H1 (cell line): ENCODE data around the gene CSF3. TPM values are rescaled to one million over a fixed set of nuclear protein-coding genes. Genes with fewer than 3 reads are reported as not detected.

Source experiments
- CTCF ChIA-PET: fragments of 300-600 bp; sonication (Branson Sonifier 250); formaldehyde crosslinking; loops from one replicate; lab custom pipeline; 2021; ENCODE audit not compliant: partially characterized antibody; lab: Charles Lee
- POLR2A ChIA-PET: fragments of 300-600 bp; sonication (Branson Sonifier 250); formaldehyde crosslinking; loops from one replicate; lab custom pipeline; 2021; ENCODE audit warnings: inconsistent platforms; ENCODE audit not compliant: partially characterized antibody; lab: Charles Lee
- DNase-seq, 2 experiments: peaks; one replicate each; pipeline versions ENCODE4 v3.0.0 to v3.0.0-alpha.2; 2010 to 2022; ENCODE audit warnings: low spot score in 2 of 2, low read depth in 1 of 2, mixed read lengths in 1 of 2
- FAIRE-seq: peaks from 2 replicates; lab custom pipeline; 2011; peaks lifted over from hg19 to GRCh38; lab: Jason Lieb, UNC
- H2AFZ ChIP-seq: 2 replicates; pipeline ENCODE4 v1.8.1; 2012; ENCODE audit warnings: low read length, inconsistent platforms
- H2AK5ac ChIP-seq: 2 replicates; pipeline ENCODE4 v1.6.1; 2013; ENCODE audit warnings: low read depth, low read length
- H2BK120ac ChIP-seq: replicated peaks from 2 replicates; pipeline ENCODE3; 2013; ENCODE audit warnings: low read depth, low read length, inconsistent platforms
- H2BK12ac ChIP-seq: 2 replicates; pipeline ENCODE4 v1.6.1; 2013; ENCODE audit warnings: low read depth, low read length
- H2BK15ac ChIP-seq: 2 replicates; pipeline ENCODE4 v1.6.1; 2013; ENCODE audit warnings: low read length
- H2BK20ac ChIP-seq: 2 replicates; pipeline ENCODE4 v1.6.1; 2013; ENCODE audit warnings: low read length
- H2BK5ac ChIP-seq: 2 replicates; pipeline ENCODE4 v1.6.1; 2013; ENCODE audit warnings: low read depth, low read length
- H3K14ac ChIP-seq: 2 replicates; pipeline ENCODE4 v1.6.1; 2013; ENCODE audit warnings: inconsistent platforms; ENCODE audit not compliant: insufficient read length
- H3K18ac ChIP-seq: 2 replicates; pipeline ENCODE4 v1.6.1; 2013; ENCODE audit warnings: low read length; ENCODE audit errors: extremely low read depth
- H3K23ac ChIP-seq: 2 replicates; pipeline ENCODE4 v1.6.1; 2013; ENCODE audit warnings: inconsistent platforms; ENCODE audit not compliant: insufficient read length
- H3K23me2 ChIP-seq: 2 replicates; pipeline ENCODE4 v1.6.1; 2013; ENCODE audit warnings: low read depth, low read length
- H3K27ac ChIP-seq: 2 replicates; pipeline ENCODE4 v1.6.1; 2011; ENCODE audit warnings: low read depth, low read length, inconsistent platforms
- H3K27me3 ChIP-seq, 4 experiments: replicated peaks in 1 of 4; 1 replicate in 1 of 4; 2 replicates in 3 of 4; pipeline versions ENCODE4 v1.6.1 to v1.8.1; 2011 to 2013; ENCODE audit warnings: low read length in 3 of 4, mild to moderate bottlenecking in 3 of 4, inconsistent platforms in 2 of 4, mixed read lengths in 2 of 4, moderate library complexity in 1 of 4; ENCODE audit not compliant: control insufficient read depth in 3 of 4, insufficient read depth in 3 of 4; ENCODE audit errors: extremely low read depth in 1 of 4
- H3K36me3 ChIP-seq, 4 experiments: 2 replicates each; pipeline versions ENCODE4 v1.6.1 to v1.8.1; 2011 to 2013; ENCODE audit warnings: mild to moderate bottlenecking in 4 of 4, low read length in 3 of 4, moderate library complexity in 2 of 4, control low read depth in 1 of 4, inconsistent platforms in 1 of 4; ENCODE audit not compliant: insufficient read depth in 4 of 4, control insufficient read depth in 2 of 4
- H3K4ac ChIP-seq: replicated peaks from 2 replicates; pipeline ENCODE3; 2013; ENCODE audit warnings: low read length, low read depth, mixed read lengths, inconsistent platforms; ENCODE audit not compliant: insufficient read length
- H3K4me1 ChIP-seq, 4 experiments: replicated peaks in 1 of 4; 1 replicate in 1 of 4; 2 replicates in 3 of 4; pipeline versions ENCODE4 v1.6.1 to v1.8.1; 2011 to 2013; ENCODE audit warnings: low read length in 3 of 4, inconsistent platforms in 2 of 4, mixed read lengths in 1 of 4; ENCODE audit not compliant: insufficient read depth in 4 of 4, control insufficient read depth in 3 of 4
- H3K4me2 ChIP-seq, 2 experiments: 2 replicates each; pipeline versions ENCODE4 v1.6.1 to v1.8.1; 2011 to 2013; ENCODE audit warnings: low read depth in 2 of 2, low read length in 2 of 2, control low read depth in 1 of 2, inconsistent platforms in 1 of 2, mild to moderate bottlenecking in 1 of 2; ENCODE audit not compliant: insufficient read depth in 1 of 2
- H3K4me3 ChIP-seq, 4 experiments: fragments of 200-600, 300-600 bp in 1 of 4; sonication (generic), shearing (Covaris generic), sonication (Bioruptor Twin) in 1 of 4; 2 replicates each; pipeline versions ENCODE4 v1.5.1 to v1.8.1; 2011 to 2016; ENCODE audit warnings: low read length in 4 of 4, low read depth in 3 of 4, control low read depth in 2 of 4, inconsistent platforms in 2 of 4, mild to moderate bottlenecking in 2 of 4, mixed read lengths in 1 of 4, moderate library complexity in 1 of 4; ENCODE audit not compliant: insufficient read depth in 2 of 4; ENCODE audit errors: extremely low read depth in 1 of 4
- H3K56ac ChIP-seq: replicated peaks from 2 replicates; pipeline ENCODE3; 2013; ENCODE audit warnings: low read depth, mild to moderate bottlenecking, mixed read lengths, low read length, inconsistent platforms; ENCODE audit not compliant: insufficient read length
- H3K79me1 ChIP-seq: 2 replicates; pipeline ENCODE4 v1.6.1; 2013; ENCODE audit warnings: low read depth, low read length, control low read depth
- H3K79me2 ChIP-seq, 2 experiments: 2 replicates each; pipeline versions ENCODE4 v1.6.1 to v1.8.1; 2012 to 2013; ENCODE audit warnings: low read length in 2 of 2, mild to moderate bottlenecking in 2 of 2, inconsistent platforms in 1 of 2; ENCODE audit not compliant: insufficient read depth in 2 of 2, control insufficient read depth in 1 of 2
- H3K9ac ChIP-seq, 4 experiments: replicated peaks in 1 of 4; 1 replicate in 1 of 4; 2 replicates in 3 of 4; pipeline versions ENCODE4 v1.6.1 to v1.8.1; 2011 to 2013; ENCODE audit warnings: low read depth in 3 of 4, low read length in 3 of 4, control low read depth in 2 of 4, mild to moderate bottlenecking in 2 of 4, moderate library complexity in 2 of 4, inconsistent platforms in 1 of 4; ENCODE audit errors: extremely low read depth in 1 of 4
- H3K9me3 ChIP-seq, 2 experiments: 2 replicates each; pipeline versions ENCODE4 v1.6.1 to v1.8.1; 2012 to 2013; ENCODE audit warnings: mild to moderate bottlenecking in 2 of 2, moderate library complexity in 2 of 2, control low read depth in 1 of 2, inconsistent platforms in 1 of 2, low read depth in 1 of 2, low read length in 1 of 2, mixed read lengths in 1 of 2; ENCODE audit not compliant: insufficient read depth in 2 of 2
- H4K20me1 ChIP-seq, 2 experiments: replicated peaks in 1 of 2; 2 replicates each; pipeline versions ENCODE3 to v1.8.1; 2011 to 2013; ENCODE audit warnings: inconsistent platforms in 2 of 2, low read length in 2 of 2, mild to moderate bottlenecking in 1 of 2; ENCODE audit not compliant: insufficient read depth in 2 of 2, control insufficient read depth in 1 of 2
- H4K5ac ChIP-seq: 2 replicates; pipeline ENCODE4 v1.6.1; 2013; ENCODE audit warnings: low read length, low read depth, mixed read lengths, inconsistent platforms; ENCODE audit not compliant: insufficient read length
- H4K8ac ChIP-seq: 2 replicates; pipeline ENCODE4 v1.8.0; 2013; ENCODE audit warnings: mild to moderate bottlenecking, moderate library complexity, low read length, inconsistent platforms; ENCODE audit not compliant: insufficient read depth; ENCODE audit errors: extremely low read depth
- H4K91ac ChIP-seq: replicated peaks from 2 replicates; pipeline ENCODE3; 2013; ENCODE audit warnings: low read length, mixed read lengths, inconsistent platforms; ENCODE audit not compliant: insufficient read length
- CHD2 ChIP-seq: IDR thresholded peaks from 2 replicates; pipeline ENCODE4 v1.6.1; 2012; ENCODE audit warnings: low read length, improper control_type of control experiment
- KDM5A ChIP-seq: fragments of 200-600 bp; IDR thresholded peaks from 2 replicates; pipeline ENCODE4 v1.7.1; 2012; ENCODE audit warnings: mild to moderate bottlenecking, low read length, inconsistent platforms, mixed read lengths
- NRF1 ChIP-seq: IDR thresholded peaks from 2 replicates; pipeline ENCODE4 v1.6.1; 2011; ENCODE audit warnings: mild to moderate bottlenecking, low read depth, low read length, improper control_type of control experiment
- POU5F1 ChIP-seq: IDR thresholded peaks from 2 replicates; pipeline ENCODE4 v1.6.1; 2011; ENCODE audit warnings: low read depth, mild to moderate bottlenecking, low read length, moderate library complexity
- RFX5 ChIP-seq: IDR thresholded peaks from 2 replicates; pipeline ENCODE4 v1.6.1; 2011; ENCODE audit warnings: low read depth, low read length, improper control_type of control experiment, borderline replicate concordance
- TCF12 ChIP-seq: IDR thresholded peaks from 2 replicates; pipeline ENCODE4 v1.6.1; 2011; ENCODE audit warnings: low read depth, mild to moderate bottlenecking, low read length
- TEAD4 ChIP-seq: IDR thresholded peaks from 2 replicates; pipeline ENCODE4 v1.6.1; 2012; ENCODE audit warnings: low read depth, low read length, inconsistent platforms, mixed read lengths
- WGBS, 2 experiments: shearing (Covaris generic) in 1 of 2; methylation state at CpG; one replicate each; pipeline versions ENCODE4 v1.1.6 to v1.1.7; 2013 to 2015; ENCODE audit warnings: low lambda C conversion rate in 2 of 2, mixed read lengths in 2 of 2, inconsistent platforms in 1 of 2, low coverage in 1 of 2, missing lambda C conversion rate in 1 of 2; ENCODE audit not compliant: insufficient replicate concordance in 2 of 2, insufficient coverage in 1 of 2, insufficient read length in 1 of 2; ENCODE audit errors: extremely low coverage in 1 of 2, missing lambda C conversion rate in 1 of 2; 5-methylcytosine and 5-hydroxymethylcytosine counted together
- polyA plus RNA-seq, 7 experiments: library from polyadenylated mRNA; depleted of rRNA in 3 of 7; stranded (reverse) in 5 of 7; unstranded in 2 of 7; fragments of >200 nt in 5 of 7; fragments of 200-250 nt in 2 of 7; gene quantifications; 1 replicate in 5 of 7; 2 replicates in 1 of 7; 4 replicates in 1 of 7; pipeline versions ENCODE4 v1.2.1 to v1.2.3, GENCODE V29; 2011 to 2013; ENCODE audit warnings: missing spikeins in 2 of 7, mixed read lengths in 2 of 7
- total RNA-seq: library from RNA; stranded (reverse); fragmentation: NEBNext Ultra II Directional; extraction: Animal tissue kit (Norgen Biotek cat#: 25700); gene quantifications from 2 replicates; pipeline ENCODE4 v1.2.1, GENCODE V29; 2021
- TF ChIP-seq, protein P1 (sequence below): IDR thresholded peaks from 2 replicates; pipeline ENCODE4 v1.6.1; 2011; ENCODE audit warnings: low read length, improper control_type of control experiment
- TF ChIP-seq, protein P2 (sequence below): IDR thresholded peaks from 2 replicates; pipeline ENCODE4 v1.6.1; 2012; ENCODE audit warnings: inconsistent platforms

The CSF3 gene
- total and polyA plus RNA-seq, 2 of the 8 experiments (the other 6 are each of a cell fraction or from before 2014, with no cell fraction given) = 0.03 TPM; not detected in 1

DNA sequence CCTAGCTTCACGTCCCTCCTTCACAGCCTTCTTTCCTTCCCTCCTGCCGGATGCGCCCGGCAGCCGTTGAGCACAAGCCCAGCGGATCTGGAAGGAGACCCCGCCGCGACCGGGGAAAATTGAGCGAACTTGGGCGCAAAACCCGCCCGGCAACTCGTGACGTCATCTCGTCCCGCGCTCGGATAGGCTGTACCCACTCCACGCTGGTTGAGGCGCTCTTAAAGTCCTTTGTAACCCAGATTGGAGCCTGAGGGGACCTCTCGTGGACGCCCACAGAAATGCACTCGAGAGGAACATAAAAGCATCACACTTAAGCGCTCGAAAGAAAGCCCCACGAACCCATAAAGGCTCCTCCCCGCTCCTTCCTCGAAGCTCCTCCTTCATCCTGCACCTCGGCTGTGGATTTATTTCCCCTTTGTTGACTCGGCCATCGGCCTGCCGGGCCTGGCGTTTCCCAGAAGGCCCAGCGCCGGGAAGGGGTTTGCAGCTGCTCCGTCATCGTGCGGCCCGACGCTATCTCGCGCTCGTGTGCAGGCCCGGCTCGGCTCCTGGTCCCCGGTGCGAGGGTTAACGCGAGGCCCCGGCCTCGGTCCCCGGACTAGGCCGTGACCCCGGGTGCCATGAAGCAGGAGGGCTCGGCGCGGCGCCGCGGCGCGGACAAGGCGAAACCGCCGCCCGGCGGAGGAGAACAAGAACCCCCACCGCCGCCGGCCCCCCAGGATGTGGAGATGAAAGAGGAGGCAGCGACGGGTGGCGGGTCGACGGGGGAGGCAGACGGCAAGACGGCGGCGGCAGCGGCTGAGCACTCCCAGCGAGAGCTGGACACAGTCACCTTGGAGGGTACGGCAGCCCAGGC, 34.7 kb upstream of the CSF3 start, which contains the start of gene PSMD3:
TSS of gene PSMD3 (plus strand) at position 457 of the 856 bp plus-strand sequence. CDS start at position 621, 164 bp downstream.
- FAIRE-seq (peak; percentile 32), DNase-seq (peak; percentile 98 to 99)
- H2AFZ ChIP-seq = peak within 1 kb of the TSS; percentile 77
- 1% methylated on average over 70 of the region's 84 CpGs; no CpG with 5 or more reads in 1 of the 2 experiments for WGBS, 2 experiments
- no peak within 1 kb of the TSS for H2AK5ac ChIP-seq
- H2BK15ac ChIP-seq = peak within 1 kb of the TSS; percentile 99; the same call in 1 of the 2 replicates
- H3K27ac ChIP-seq = peak within 1 kb of the TSS; percentile 83
- ChIA-PET POLR2A (interaction anchor here (0.6 to 2.1 kb wide), 22 partner anchors 9 to 160 kb away, joined by 3 to 7 read pairs (median 4); partner anchors contain the start of genes CASC3, CSF3, GSDMA and LRRC3C), CTCF (interaction anchor here (0.6 to 2.7 kb wide), 11 partner anchors 8 to 359 kb away, joined by 3 to 31 read pairs (median 6); no protein-coding TSS in a partner anchor)
- peak within 1 kb of the TSS; percentile 13 for H2BK12ac ChIP-seq
- H3K27me3 ChIP-seq = no peaks in the 10 kb centered on the region
- peaks cover 17% of the 10 kb centered on the region for H3K23me2 ChIP-seq
- H3K23ac ChIP-seq = no peak within 1 kb of the TSS
- 0 out of 2 replicates have a peak within 1 kb of the TSS, but pooled peaks have one; percentile 72 for H2BK20ac ChIP-seq
- H3K4me2 ChIP-seq = peak within 1 kb of the TSS; percentile 69 to 90
- peaks cover 12 to 28% of the 10 kb centered on the region in 2 experiments for H3K79me2 ChIP-seq
- peak within 1 kb of the TSS; percentile 79 to 99 (median 90) for H3K4me3 ChIP-seq
- H4K91ac ChIP-seq = peak within 1 kb of the TSS; percentile 70
- peak within 1 kb of the TSS; percentile 43 for H3K56ac ChIP-seq
- no peak within 1 kb of the TSS for H2BK120ac ChIP-seq
- peaks cover 4 to 17% of the 10 kb centered on the region in 2 experiments for H4K20me1 ChIP-seq
- peak within 1 kb of the TSS; percentile 10 for H3K4ac ChIP-seq
- peak within 1 kb of the TSS; percentile 32 for H4K5ac ChIP-seq
- peak within 1 kb of the TSS; percentile 92 for H4K8ac ChIP-seq
- peaks cover 4% of the 10 kb centered on the region; the same call in 1 of the 2 replicates for H3K79me1 ChIP-seq
- H3K18ac ChIP-seq = peak within 1 kb of the TSS; percentile 55
- H3K36me3 ChIP-seq = peaks cover 9 to 15% (median 13%) of the 10 kb centered on the region in 4 experiments
- peak within 1 kb of the TSS; percentile 85 for H2BK5ac ChIP-seq
- H3K14ac ChIP-seq = no peak within 1 kb of the TSS
- H3K9me3 ChIP-seq = no peaks in the 10 kb centered on the region
- H3K4me1 ChIP-seq = peaks cover 0 to 6% (median 3%) of the 10 kb centered on the region in 4 experiments; a peak in 5 of 7 replicates
- H3K9ac ChIP-seq = peak within 1 kb of the TSS; percentile 85 to 95 (median 90)
- TF ChIP-seq TCF12 = no peak
- TF ChIP-seq KDM5A = no peak
- peak; percentile 99 for TF ChIP-seq RFX5
- peak; percentile 64 for TF ChIP-seq CHD2
- TF ChIP-seq, protein P1, sequence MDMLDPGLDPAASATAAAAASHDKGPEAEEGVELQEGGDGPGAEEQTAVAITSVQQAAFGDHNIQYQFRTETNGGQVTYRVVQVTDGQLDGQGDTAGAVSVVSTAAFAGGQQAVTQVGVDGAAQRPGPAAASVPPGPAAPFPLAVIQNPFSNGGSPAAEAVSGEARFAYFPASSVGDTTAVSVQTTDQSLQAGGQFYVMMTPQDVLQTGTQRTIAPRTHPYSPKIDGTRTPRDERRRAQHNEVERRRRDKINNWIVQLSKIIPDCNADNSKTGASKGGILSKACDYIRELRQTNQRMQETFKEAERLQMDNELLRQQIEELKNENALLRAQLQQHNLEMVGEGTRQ = no peak
- no peak for TF ChIP-seq NRF1
- TF ChIP-seq POU5F1 = no peak
- TF ChIP-seq TEAD4 = no peak
- TF ChIP-seq, protein P2, sequence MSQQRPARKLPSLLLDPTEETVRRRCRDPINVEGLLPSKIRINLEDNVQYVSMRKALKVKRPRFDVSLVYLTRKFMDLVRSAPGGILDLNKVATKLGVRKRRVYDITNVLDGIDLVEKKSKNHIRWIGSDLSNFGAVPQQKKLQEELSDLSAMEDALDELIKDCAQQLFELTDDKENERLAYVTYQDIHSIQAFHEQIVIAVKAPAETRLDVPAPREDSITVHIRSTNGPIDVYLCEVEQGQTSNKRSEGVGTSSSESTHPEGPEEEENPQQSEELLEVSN = peak; percentile 82
